GM12801 (cell line): Measurements from ENCODE around the gene IMP3.

Source experiments
- CTCF ChIP-seq: IDR thresholded peaks from one replicate; pipeline ENCODE4 v1.5.1; 2011; ENCODE audit warnings: control low read depth; ENCODE audit not compliant: insufficient read length; ENCODE audit errors: extremely low read depth

The IMP3 gene

GRCh38 chr15:75672646-75673425, 32.8 kb upstream of the IMP3 start:
- no peak for TF ChIP-seq CTCF

- TF ChIP-seq CTCF: no peak
These were observed 31.9 kb upstream of the IMP3 start for GRCh38 chr15:75671730-75672602.

GRCh38 chr15:75669879-75670212, 29.8 kb upstream of the IMP3 start:
- no peak for TF ChIP-seq CTCF

- no peak for TF ChIP-seq CTCF
These were observed 29.3 kb upstream of the IMP3 start for GRCh38 chr15:75669191-75669878.

- no peak for TF ChIP-seq CTCF
These were observed 26.9 kb upstream of the IMP3 start for GRCh38 chr15:75666823-75667501.

GRCh38 chr15:75663931-75664421, 24.0 kb upstream of the IMP3 start:
- TF ChIP-seq CTCF: no peak
